Thyroid gland (tissue), 4 donors: ENCODE measurements around the gene SPON1.

Source experiments
- POLR2A ChIP-seq, 2 donors: fragments of 450-650 bp; IDR thresholded peaks; one replicate each; pipeline ENCODE4 v1.6.1; 2017; ENCODE audit warnings: antibody characterized with exemption in 2 of 2, mild to moderate bottlenecking in 2 of 2, moderate library complexity in 1 of 2
- TF ChIP-seq, protein P1 (sequence below), 6 experiments: fragments of 200-600 bp in 3 of 6; fragments of 450-650 bp in 3 of 6; sonication (generic) in 3 of 6; IDR thresholded peaks; one replicate each; pipeline ENCODE4 v1.5.1; 2016 to 2019; ENCODE audit warnings: antibody characterized with exemption in 6 of 6, mild to moderate bottlenecking in 2 of 6, inconsistent platforms in 1 of 6, moderate library complexity in 1 of 6

DNA sequence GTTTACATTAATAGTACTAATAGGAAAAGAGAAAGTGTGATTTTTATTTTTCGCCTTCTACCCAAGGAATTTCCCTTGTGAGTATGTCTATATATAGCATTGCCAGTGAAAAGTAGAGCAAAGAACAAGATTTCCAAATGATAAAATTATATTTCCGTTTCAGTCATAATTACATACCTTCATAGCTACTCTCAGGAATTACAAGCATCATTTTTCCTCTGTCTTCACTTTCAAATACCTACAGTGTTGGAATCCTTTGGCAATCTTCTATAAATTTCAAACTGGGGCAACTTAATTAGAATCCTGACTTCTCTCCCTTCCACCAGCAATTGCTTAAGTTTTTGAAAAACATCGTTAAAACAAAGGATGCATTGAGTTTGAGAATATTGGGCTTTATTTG lies 35.5 kb upstream of the SPON1 start:
- TF ChIP-seq, protein P1, sequence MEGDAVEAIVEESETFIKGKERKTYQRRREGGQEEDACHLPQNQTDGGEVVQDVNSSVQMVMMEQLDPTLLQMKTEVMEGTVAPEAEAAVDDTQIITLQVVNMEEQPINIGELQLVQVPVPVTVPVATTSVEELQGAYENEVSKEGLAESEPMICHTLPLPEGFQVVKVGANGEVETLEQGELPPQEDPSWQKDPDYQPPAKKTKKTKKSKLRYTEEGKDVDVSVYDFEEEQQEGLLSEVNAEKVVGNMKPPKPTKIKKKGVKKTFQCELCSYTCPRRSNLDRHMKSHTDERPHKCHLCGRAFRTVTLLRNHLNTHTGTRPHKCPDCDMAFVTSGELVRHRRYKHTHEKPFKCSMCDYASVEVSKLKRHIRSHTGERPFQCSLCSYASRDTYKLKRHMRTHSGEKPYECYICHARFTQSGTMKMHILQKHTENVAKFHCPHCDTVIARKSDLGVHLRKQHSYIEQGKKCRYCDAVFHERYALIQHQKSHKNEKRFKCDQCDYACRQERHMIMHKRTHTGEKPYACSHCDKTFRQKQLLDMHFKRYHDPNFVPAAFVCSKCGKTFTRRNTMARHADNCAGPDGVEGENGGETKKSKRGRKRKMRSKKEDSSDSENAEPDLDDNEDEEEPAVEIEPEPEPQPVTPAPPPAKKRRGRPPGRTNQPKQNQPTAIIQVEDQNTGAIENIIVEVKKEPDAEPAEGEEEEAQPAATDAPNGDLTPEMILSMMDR (IDR thresholded peaks at IDR 0.05) = no peak
- no peak for TF ChIP-seq POLR2A (IDR thresholded peaks at IDR 0.05)
